ENCODE results near the gene LILRA1. TPM values are rescaled to one million over a fixed set of nuclear protein-coding genes. Genes with fewer than 3 reads are reported as not detected.

The LILRA1 gene
- total RNA-seq, 1 experiment from 2014 or later: not detected

DNA sequence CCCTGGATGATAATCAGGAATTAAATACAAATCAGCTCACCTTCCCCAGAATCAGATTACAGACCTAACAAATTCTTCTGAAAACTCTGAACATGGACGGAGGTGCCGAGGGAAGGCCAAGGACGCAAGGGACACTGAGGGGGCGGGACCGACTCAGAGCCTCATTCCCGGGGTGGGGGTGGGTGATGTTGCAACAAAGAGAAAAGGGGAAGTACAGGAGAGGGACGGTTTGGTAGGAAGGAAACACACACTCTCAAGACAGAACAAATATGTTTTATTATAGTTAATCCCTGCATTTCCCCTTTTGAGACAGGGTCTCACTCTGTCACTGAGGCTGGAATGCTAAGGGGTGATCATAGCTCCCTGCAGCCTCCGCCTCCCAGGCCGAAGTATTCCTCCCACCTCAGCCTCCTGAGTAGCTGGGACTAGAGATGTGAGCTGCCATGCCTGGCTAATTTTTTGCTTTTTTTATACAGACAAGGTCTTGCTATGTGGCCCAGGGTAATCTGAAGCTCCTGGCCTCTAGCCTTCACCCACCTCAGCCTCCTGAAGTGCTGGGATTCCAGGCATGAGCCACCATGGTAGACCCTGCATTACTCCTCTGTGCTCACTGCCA, 20.6 kb upstream of the LILRA1 start:
- Histone ChIP-seq H3K4me3 (ENCODE audit: low read depth, low read length, poor library complexity, severe bottlenecking) (no peak overlapping the region), H3K27ac (ENCODE audit: low read depth, low read length, poor library complexity, severe bottlenecking) (no peak overlapping the region), H3K4me1 (ENCODE audit: insufficient read depth, low read length, poor library complexity, severe bottlenecking) (no peaks in the 10 kb centered on the region), H3K27me3 (replicated peaks; ENCODE audit: insufficient read depth, low read depth, low read length, poor library complexity) (peaks cover 39% of the 10 kb centered on the region), H3K9me3 (ENCODE audit: low read depth, low read length, poor library complexity, severe bottlenecking) (no peaks in the 10 kb centered on the region), H3K36me3 (ENCODE audit: insufficient read depth, low read length, poor library complexity, severe bottlenecking) (no peaks in the 10 kb centered on the region)
- intact Hi-C loops (cut with micrococcal nuclease; ENCODE audit: unreplicated experiment): no loop called here
- ChIA-PET POLR2A (ENCODE audit: low non-redundant PET) (no interaction called here), CTCF (no interaction called here)
- no peak for DNase-seq (ENCODE audit: low spot score)
- no peak for TF ChIP-seq EZH2 (IDR thresholded peaks at IDR 0.05; ENCODE audit: borderline replicate concordance, low read depth, low read length, poor library complexity, severe bottlenecking)
- no TSS peak for BruUV-seq (replicated peaks)

DNA sequence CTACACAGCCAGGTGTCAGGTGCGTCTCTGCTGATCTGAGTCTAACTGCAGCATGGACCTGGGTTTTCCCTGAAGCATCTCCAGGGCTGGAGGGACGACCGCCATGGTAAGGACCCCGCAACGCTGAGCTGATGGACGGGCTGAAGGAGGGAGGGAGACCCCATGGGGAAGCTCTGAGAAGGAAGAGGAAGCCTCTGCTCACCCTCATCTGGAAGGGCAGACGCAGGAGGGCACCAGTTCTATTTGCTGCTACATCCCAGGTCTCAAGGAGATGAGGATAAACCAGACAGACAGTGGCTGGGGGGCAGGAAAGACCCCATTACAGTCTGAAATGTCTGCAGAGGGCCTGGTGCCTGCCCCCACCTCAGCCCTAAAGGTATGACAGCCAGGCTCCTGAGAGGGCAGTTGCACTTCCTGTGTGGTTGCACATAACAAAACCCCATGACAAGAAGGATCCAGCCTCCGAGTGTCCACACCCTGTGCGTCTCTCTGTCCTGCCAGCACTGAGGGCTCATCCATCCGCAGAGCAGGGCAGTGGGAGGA, 20.0 kb upstream of the LILRA1 start, which contains the start of gene LILRA2:
Gene LILRA2, plus strand, starts transcription at position 461 of the 543 bp plus-strand sequence. CDS start 89 bp downstream, outside the sequence.
- no peak within 1 kb of the TSS for H3K27ac ChIP-seq (ENCODE audit: low read depth, low read length, poor library complexity, severe bottlenecking)
- no peaks in the 10 kb centered on the region for H3K4me1 ChIP-seq (ENCODE audit: insufficient read depth, low read length, poor library complexity, severe bottlenecking)
- intact Hi-C loops (cut with micrococcal nuclease; ENCODE audit: unreplicated experiment): no loop called here
- ChIA-PET CTCF (no interaction called here), POLR2A (ENCODE audit: low non-redundant PET) (no interaction called here)
- H3K4me3 ChIP-seq (ENCODE audit: low read depth, low read length, poor library complexity, severe bottlenecking): no peak within 1 kb of the TSS
- no peak for DNase-seq (ENCODE audit: low spot score)
- H3K9me3 ChIP-seq (ENCODE audit: low read depth, low read length, poor library complexity, severe bottlenecking): no peaks in the 10 kb centered on the region
- TF ChIP-seq EZH2 (IDR thresholded peaks at IDR 0.05; ENCODE audit: borderline replicate concordance, low read depth, low read length, poor library complexity, severe bottlenecking): no peak
- TF ChIP-seq, protein P1, sequence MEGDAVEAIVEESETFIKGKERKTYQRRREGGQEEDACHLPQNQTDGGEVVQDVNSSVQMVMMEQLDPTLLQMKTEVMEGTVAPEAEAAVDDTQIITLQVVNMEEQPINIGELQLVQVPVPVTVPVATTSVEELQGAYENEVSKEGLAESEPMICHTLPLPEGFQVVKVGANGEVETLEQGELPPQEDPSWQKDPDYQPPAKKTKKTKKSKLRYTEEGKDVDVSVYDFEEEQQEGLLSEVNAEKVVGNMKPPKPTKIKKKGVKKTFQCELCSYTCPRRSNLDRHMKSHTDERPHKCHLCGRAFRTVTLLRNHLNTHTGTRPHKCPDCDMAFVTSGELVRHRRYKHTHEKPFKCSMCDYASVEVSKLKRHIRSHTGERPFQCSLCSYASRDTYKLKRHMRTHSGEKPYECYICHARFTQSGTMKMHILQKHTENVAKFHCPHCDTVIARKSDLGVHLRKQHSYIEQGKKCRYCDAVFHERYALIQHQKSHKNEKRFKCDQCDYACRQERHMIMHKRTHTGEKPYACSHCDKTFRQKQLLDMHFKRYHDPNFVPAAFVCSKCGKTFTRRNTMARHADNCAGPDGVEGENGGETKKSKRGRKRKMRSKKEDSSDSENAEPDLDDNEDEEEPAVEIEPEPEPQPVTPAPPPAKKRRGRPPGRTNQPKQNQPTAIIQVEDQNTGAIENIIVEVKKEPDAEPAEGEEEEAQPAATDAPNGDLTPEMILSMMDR (conservative IDR thresholded peaks at IDR 0.05; ENCODE audit: low read depth, low read length): no peak
- H3K36me3 ChIP-seq (ENCODE audit: insufficient read depth, low read length, poor library complexity, severe bottlenecking): no peaks in the 10 kb centered on the region
- peaks cover 33% of the 10 kb centered on the region for H3K27me3 ChIP-seq (replicated peaks; ENCODE audit: insufficient read depth, low read depth, low read length, poor library complexity)
- BruUV-seq (replicated peaks): no TSS peak

DNA sequence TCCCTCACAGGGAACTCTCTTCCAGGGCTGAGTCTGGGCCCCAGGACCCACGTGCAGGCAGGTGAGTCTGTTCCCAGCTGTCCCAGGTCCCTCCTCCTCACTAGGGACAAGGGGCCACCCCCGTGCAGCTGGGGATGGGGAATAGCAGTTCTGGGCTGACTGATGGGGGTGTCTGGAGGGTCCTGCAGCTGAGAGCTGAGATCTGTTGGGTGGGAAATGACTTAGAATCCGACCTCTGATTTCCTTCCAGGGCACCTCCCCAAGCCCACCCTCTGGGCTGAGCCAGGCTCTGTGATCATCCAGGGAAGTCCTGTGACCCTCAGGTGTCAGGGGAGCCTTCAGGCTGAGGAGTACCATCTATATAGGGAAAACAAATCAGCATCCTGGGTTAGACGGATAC, 19.4 kb upstream of the LILRA1 start:
- Histone ChIP-seq H3K4me3 (ENCODE audit: low read depth, low read length, poor library complexity, severe bottlenecking) (no peak overlapping the region), H3K27me3 (replicated peaks; ENCODE audit: insufficient read depth, low read depth, low read length, poor library complexity) (peaks cover 26% of the 10 kb centered on the region), H3K9me3 (ENCODE audit: low read depth, low read length, poor library complexity, severe bottlenecking) (no peaks in the 10 kb centered on the region), H3K36me3 (ENCODE audit: insufficient read depth, low read length, poor library complexity, severe bottlenecking) (no peaks in the 10 kb centered on the region), H3K27ac (ENCODE audit: low read depth, low read length, poor library complexity, severe bottlenecking) (no peak overlapping the region), H3K4me1 (ENCODE audit: insufficient read depth, low read length, poor library complexity, severe bottlenecking) (no peaks in the 10 kb centered on the region)
- CTCF ChIA-PET: no interaction called here
- intact Hi-C loops (cut with micrococcal nuclease; ENCODE audit: unreplicated experiment): no loop called here
- no peak for DNase-seq (ENCODE audit: low spot score)
- POLR2A ChIA-PET (ENCODE audit: low non-redundant PET): no interaction called here
- TF ChIP-seq, protein P1 (conservative IDR thresholded peaks at IDR 0.05; ENCODE audit: low read depth, low read length): no peak
- TF ChIP-seq EZH2 (IDR thresholded peaks at IDR 0.05; ENCODE audit: borderline replicate concordance, low read depth, low read length, poor library complexity, severe bottlenecking): no peak
- BruUV-seq (replicated peaks): no TSS peak
